ENCODE results near the gene CPSF4L. TPM values are rescaled to one million over a fixed set of nuclear protein-coding genes. Genes with fewer than 3 reads are reported as not detected.
A peak's percentile ranks its signal among the peaks of the same experiment; 100 is the strongest.

CPSF4L gene
- polyA plus RNA-seq, 1 of the 3 experiments (the other 2 are of a cell fraction): 0.10 TPM

- no peak for DNase-seq
- Histone ChIP-seq H3K9ac (no peak overlapping the region), H3K79me2 (ENCODE audit: insufficient read depth) (no peaks in the 10 kb centered on the region), H4K20me1 (ENCODE audit: insufficient read depth) (no peaks in the 10 kb centered on the region), H3K27me3 (ENCODE audit: insufficient read depth) (no peaks in the 10 kb centered on the region), H3K4me3 (ENCODE audit: low read depth in 2 of 2, low read length in 1 of 2) (no peak overlapping the region), H3K9me3 (no peaks in the 10 kb centered on the region), H3K4me2 (no peak overlapping the region), H3K27ac (ENCODE audit: low read depth in 2 of 2, low read length in 1 of 2) (no peak overlapping the region), H3K9me2 (no peaks in the 10 kb centered on the region), H3K36me3 (replicated peaks in 1 of 2; ENCODE audit: control insufficient read depth in 1 of 2, insufficient read depth in 2 of 2, low read length in 1 of 2) (no peaks in the 10 kb centered on the region), H3F3A (replicated peaks; ENCODE audit: insufficient read depth) (no peaks in the 10 kb centered on the region), H3K4me1 (ENCODE audit: control insufficient read depth in 1 of 2, insufficient read depth in 2 of 2, low read depth in 1 of 2, low read length in 1 of 2) (peaks cover 9 to 11% of the 10 kb centered on the region in 2 experiments; a peak in 3 of 4 replicates), H2AFZ (ENCODE audit: low read depth) (no peak overlapping the region)
- CTCF ChIA-PET: interaction anchor here (0.9 kb wide), 1 partner anchor 19 kb away, joined by 3 read pairs; no protein-coding TSS in a partner anchor
- POLR2A ChIA-PET: no interaction called here
- 97% methylated on average over 4 of the region's 4 CpGs for WGBS (ENCODE audit: low lambda C conversion rate)
- TF ChIP-seq RXRA (IDR thresholded peaks at IDR 0.05; ENCODE audit: borderline replicate concordance, low read depth) (no peak), FOSL2 (IDR thresholded peaks at IDR 0.05; ENCODE audit: borderline replicate concordance, low read depth) (no peak), CTCF (IDR thresholded peaks at IDR 0.05) (no peak), ZBTB33 (IDR thresholded peaks at IDR 0.05; ENCODE audit: borderline replicate concordance, low read depth) (no peak)
Observed at GRCh38 chr17:73274490-73274889, 12.8 kb upstream of the CPSF4L start.

- H2AFZ ChIP-seq (ENCODE audit: low read depth): no peak overlapping the region
- H3F3A ChIP-seq (replicated peaks; ENCODE audit: insufficient read depth): no peaks in the 10 kb centered on the region
- DNase-seq: peak; percentile 42
- no peak overlapping the region for H3K27ac ChIP-seq (ENCODE audit: low read depth in 2 of 2, low read length in 1 of 2)
- no peaks in the 10 kb centered on the region for H3K9me3 ChIP-seq
- peaks cover 0 to under 1% of the 10 kb centered on the region in 2 experiments; a peak in 1 of 4 replicates for H3K4me1 ChIP-seq (ENCODE audit: control insufficient read depth in 1 of 2, insufficient read depth in 2 of 2, low read depth in 1 of 2, low read length in 1 of 2)
- no peak overlapping the region for H3K9ac ChIP-seq
- no peak overlapping the region for H3K4me2 ChIP-seq
- POLR2A ChIA-PET: no interaction called here
- H4K20me1 ChIP-seq (ENCODE audit: insufficient read depth): no peaks in the 10 kb centered on the region
- TF ChIP-seq NFIC (IDR thresholded peaks at IDR 0.05; ENCODE audit: borderline replicate concordance) (no peak), TAF1 (IDR thresholded peaks at IDR 0.05; ENCODE audit: borderline replicate concordance, low read depth, low read length) (no peak), FOXM1 (IDR thresholded peaks at IDR 0.05; ENCODE audit: low read depth) (no peak), RFX5 (IDR thresholded peaks at IDR 0.05; ENCODE audit: low read length) (no peak), MEF2A (IDR thresholded peaks at IDR 0.05; ENCODE audit: borderline replicate concordance, low read depth) (no peak), SMC3 (IDR thresholded peaks at IDR 0.05; ENCODE audit: low read depth, low read length) (no peak), RAD21 (IDR thresholded peaks at IDR 0.05; ENCODE audit: low read length) (no peak), USF2 (IDR thresholded peaks at IDR 0.05; ENCODE audit: borderline replicate concordance, low read depth, low read length) (no peak), FOXJ3 (CRISPR knock-in tag; IDR thresholded peaks at IDR 0.05) (no peak), MAX (IDR thresholded peaks at IDR 0.05; ENCODE audit: low read depth) (no peak), POLR2AphosphoS5 (IDR thresholded peaks at IDR 0.05; ENCODE audit: low read depth, low read length) (no peak), EZH2phosphoT487 (IDR thresholded peaks at IDR 0.05; ENCODE audit: borderline replicate concordance, low read depth) (no peak), MXI1 (IDR thresholded peaks at IDR 0.05; ENCODE audit: low read depth, low read length) (no peak), RCOR1 (IDR thresholded peaks at IDR 0.05; ENCODE audit: low read length) (no peak), TEAD4 (IDR thresholded peaks at IDR 0.05; ENCODE audit: borderline replicate concordance, insufficient read depth) (no peak), YY1 (IDR thresholded peaks at IDR 0.05; ENCODE audit: low read depth) (no peak), ZBTB33 (IDR thresholded peaks at IDR 0.05; ENCODE audit: borderline replicate concordance, low read depth) (no peak), ELF1 (IDR thresholded peaks at IDR 0.05) (no peak)
- H3K9me2 ChIP-seq: no peaks in the 10 kb centered on the region
- no peaks in the 10 kb centered on the region for H3K36me3 ChIP-seq (replicated peaks in 1 of 2; ENCODE audit: control insufficient read depth in 1 of 2, insufficient read depth in 2 of 2, low read length in 1 of 2)
- H3K79me2 ChIP-seq (ENCODE audit: insufficient read depth): no peaks in the 10 kb centered on the region
- CTCF ChIA-PET: interaction anchor here (2.5 kb wide), 1 partner anchor 97 kb away, joined by 7 read pairs; no protein-coding TSS in a partner anchor
- 92% methylated on average over 8 of the region's 8 CpGs for WGBS (ENCODE audit: low lambda C conversion rate)
- no peak overlapping the region for H3K4me3 ChIP-seq (ENCODE audit: low read depth in 2 of 2, low read length in 1 of 2)
- H3K27me3 ChIP-seq (ENCODE audit: insufficient read depth): no peaks in the 10 kb centered on the region
Observed at GRCh38 chr17:73272906-73273218, 11.2 kb upstream of the CPSF4L start.
